HG03432 (cell line): ENCODE measurements around the gene NUDCD3.
A peak's percentile ranks its signal among the peaks of the same experiment; 100 is the strongest.

Experiments used
- ATAC-seq: cut with Tn5 transposase; IDR thresholded peaks from one replicate; pipeline ENCODE4 v1.9.1; 2021; ENCODE audit warnings: mild to moderate bottlenecking, moderate library complexity; ENCODE audit not compliant: unreplicated experiment

The NUDCD3 gene

DNA sequence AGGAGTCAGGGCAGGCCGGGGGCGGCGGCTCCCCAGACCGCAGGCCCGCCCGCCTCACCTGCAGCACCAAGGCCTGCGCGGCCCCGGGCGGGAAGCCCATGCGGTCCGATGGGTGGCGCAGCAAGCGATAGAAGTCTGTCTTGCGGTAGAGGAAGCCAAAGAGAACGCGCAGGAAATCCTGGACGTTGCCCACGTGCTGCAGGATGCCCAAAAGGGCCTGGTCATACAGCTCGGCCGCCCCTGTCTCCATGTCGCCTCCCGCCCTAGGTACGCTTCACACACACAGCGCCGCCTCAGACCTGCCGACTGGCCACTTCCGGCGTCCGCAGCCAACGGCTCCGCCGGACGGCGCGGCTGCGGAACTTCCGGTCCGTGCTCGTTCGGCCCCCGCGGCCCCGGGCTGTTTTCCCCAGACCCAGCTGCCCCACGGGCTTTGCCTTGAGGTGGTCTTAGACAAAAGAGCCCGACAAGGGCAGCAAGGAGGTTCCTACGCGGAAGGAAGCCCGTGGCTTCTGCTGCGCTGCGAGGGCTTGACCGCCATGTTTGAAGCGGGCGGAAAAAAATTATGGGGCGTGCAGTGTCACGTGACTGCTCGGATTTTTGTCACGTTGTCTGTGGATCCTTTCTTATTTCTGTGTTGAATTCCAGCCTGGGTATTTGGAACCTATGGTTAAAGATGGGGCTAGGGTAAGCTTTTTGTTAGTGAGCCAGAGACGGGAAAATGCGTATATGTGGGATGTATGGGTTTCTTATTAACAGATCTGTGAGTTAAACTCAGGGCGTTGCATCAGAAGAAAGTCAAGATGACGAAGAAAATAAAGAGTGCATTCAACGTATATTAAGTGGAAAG is at the start of gene NUDCD3:
Gene NUDCD3 (minus strand): TSS at position 308 of the 850 bp plus-strand sequence. CDS start 58 bp downstream, at position 250.
- ATAC-seq = peak; percentile 95

DNA sequence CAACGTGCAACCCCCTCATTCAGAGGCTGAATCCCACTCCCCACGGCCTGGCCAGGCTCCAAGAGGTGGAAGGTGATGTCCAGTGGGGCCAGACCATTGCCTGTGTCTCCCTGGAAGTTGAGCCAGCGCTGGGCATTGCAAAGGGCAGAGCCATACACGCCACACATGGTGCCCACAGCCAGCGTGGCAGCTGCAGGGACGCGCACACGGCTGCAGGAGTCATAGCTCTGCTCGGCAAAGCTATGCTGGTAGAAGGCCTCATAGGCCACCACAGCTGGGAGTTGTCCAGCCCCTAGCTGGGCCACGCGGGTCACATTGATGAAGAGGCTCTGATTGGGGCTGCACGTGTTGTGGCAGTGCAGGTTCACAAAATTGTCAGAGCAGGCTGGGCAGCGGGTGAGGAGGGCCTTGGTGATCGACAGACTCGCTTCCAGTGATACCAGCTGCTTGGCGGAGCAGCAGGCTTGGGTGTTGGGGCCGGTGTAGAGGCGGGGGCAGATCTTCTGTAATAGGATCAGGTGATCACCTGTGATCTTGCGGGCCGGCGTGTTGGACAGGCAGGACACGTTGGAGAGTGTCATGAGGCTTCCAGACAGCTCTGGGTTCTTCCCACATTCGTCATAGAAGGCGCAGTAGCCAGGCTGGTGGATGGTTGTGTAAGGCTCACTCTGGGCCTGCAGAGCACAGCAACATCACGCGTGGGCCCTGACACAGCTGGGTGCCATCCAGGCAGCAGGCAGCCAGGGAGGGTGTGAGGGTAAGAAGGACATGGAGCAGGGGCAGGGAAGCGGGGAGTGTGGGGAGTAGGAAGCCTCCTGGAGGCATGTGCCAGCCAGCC is 49.4 kb upstream of the NUDCD3 start:
- no peak for ATAC-seq

DNA sequence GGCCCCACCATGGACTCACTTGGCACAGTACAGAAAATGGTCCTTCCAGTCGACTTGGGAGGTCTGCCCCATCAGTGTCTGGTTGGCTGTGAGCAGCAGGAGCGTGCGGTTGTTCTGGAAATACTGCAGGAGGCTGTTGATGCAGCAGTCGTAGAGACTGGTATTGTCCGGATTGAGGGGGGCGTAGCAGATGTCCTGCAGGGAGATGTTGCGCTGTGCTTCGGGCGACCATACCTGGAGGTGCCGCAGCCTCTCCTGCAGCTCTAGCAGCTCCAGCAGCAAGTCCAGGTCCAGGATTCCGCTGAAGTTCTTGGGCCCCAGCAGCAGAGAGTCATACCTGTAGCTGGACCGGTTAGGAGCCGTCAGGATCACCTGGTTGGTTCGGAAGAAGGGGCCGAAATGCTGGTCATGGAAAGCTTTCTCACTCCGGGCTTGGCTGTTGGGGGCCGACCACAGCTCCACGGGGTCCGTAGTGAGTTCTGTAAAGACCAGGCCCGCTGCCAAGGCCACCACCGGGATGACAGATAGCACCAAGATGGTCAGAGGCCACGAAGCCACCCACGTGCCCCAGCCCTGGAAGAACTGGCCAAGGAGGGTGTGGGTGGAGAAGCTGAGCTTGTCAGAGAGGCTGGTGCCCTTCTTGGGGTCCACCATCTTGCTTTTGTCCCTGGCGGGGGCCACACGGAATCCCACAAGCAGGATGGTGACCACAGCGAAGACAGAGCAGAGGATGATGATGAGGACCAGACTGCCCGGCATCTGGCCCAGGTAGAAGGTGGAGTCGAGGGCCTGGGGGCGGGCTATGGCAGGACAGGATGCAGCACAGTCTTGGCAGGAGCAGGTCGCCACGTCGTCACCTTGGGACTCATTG is 48.6 kb upstream of the NUDCD3 start:
- no peak for ATAC-seq

DNA sequence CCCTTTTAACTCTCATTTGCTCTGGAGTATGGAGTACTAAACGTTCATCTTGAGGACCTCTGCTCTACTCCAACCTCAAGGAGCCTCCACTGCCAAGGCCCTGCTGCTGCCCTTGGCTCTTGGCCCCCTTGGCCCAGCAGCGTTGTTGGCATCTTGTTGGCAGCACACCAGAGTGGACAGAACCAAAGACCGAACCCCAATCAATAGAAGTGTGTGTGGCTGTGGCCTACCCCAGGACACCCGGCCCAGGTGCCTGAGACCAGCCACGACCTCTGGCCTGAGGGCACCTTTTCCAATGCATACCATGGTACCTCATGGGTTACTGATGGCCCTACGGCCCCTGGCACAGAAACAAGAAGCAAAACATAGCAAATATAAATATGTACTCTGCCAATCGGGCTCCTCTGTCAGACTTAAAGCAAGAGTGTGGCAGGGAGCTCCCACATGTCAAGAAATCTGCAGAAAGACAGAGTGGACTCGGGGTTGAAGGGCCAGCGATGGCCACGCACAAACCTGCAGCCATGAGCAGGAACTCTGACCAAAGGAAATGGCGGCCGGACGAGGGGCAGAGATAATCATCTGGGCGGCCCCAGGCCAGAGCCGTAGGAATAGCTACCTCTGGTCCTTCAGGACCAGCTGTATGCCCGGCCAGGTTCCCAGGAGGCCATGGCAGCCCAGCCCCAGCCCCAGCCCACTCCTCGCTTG is 47.8 kb upstream of the NUDCD3 start:
- no peak for ATAC-seq

DNA sequence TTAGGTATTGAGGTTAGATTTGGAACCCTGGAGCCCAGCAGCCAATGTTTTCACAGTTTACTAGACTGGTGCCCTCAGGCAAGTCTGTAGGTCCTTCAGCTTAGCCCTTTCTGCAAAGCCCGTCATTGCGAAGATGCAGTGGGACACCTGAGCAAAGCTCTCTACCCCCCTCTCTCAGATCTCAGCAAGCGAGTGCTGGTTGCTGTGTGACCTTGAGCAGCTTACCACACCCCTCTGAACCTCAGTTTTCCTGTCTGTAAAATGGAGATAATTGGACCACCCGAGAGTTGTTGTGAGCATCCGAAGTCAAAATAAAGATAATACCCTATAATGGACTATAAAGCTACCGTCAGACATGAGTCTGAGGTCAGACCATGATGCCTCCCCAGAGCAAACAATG is 47.0 kb upstream of the NUDCD3 start:
- no peak for ATAC-seq

DNA sequence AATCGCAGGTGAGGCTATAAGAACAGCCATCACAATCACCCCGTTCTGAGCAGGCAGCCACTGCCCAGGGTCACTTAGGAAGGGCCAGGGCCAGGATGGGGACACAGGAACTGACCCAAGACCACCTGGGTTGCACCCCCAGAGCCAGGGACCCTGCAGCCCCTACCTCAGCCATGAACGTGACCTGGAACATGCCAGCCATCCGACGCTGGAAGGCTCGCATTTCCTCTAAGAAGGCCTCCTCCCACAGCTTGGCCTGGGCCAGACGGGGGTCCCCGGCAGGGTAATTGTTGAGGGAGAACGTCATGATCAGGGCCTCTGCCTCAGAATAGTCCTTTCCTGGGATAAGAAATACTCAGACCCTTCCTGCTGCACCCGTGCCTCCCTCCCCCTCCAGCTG is 45.6 kb upstream of the NUDCD3 start:
- ATAC-seq = no peak

DNA sequence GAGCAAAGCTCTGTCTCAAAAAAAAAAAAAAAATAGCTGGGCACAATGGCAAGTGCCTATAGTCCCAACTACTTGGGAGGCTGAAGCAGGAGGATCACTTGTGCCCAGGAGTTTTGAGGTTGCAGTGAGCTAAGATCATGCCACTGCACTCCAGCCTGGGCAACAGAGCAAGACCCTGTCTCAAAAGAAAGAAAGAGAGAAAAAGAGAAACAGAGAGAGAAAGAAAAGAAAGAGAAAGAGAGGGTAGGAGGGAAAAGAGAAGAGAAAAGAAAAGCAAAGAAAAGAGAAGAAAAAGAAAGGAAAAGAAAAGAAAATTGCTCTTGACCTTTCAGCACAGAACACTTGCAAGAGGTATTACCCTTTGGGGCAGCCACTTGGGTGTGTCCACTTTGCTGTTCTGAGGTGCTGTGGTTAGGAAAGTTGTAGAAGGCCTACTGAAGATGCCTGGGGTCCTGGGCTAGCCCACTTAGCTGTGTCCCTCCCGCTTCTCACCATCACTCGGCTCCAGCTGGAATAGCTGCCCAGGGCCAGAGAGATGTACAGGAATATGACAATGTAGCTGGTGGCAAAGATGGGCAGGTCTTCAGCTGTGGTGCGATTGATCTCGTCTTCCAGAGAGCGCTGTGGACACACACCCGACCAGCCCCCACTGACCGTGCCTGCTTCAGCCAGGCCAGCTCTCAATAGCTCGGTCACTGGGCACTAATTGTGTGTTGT is 45.0 kb upstream of the NUDCD3 start:
- ATAC-seq = no peak

DNA sequence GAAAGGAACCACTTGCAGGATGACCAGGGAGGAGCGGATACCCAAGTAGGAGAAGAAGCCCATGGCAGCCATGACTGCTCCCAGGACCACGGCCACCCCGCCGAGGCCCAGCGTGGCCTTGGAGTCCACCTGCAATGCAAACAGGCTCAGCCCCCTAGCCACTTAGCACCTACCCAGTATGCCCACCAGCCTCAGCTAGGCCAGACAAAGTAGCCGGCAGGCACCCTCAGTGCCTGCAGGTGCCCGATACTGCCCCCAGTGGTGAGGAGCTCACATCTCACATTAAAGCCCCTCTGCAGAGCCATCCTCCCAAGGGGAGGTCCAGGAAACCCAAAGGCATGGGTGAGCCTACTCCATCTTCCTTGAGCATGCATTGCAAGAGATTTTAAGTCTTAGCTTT is 44.0 kb upstream of the NUDCD3 start:
- no peak for ATAC-seq

DNA sequence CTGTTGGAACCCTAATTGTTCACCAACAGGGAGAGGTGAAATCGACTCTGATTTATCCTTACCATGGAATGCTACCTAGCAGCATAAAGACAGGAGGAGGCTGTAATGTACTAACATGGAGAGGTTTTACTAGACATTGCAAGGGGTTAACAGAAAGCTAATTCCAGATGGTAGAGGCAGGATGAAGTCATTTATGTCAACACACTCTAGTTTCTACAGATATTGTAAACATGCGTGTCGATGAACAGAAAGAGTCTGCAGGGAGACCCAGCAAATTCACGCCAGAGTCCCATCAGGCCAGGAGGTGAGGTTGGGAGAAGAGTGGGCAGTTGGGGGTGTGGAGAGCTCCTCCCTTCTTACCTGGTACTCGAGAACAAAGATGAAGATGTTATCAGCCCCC is 43.6 kb upstream of the NUDCD3 start:
- ATAC-seq = no peak

DNA sequence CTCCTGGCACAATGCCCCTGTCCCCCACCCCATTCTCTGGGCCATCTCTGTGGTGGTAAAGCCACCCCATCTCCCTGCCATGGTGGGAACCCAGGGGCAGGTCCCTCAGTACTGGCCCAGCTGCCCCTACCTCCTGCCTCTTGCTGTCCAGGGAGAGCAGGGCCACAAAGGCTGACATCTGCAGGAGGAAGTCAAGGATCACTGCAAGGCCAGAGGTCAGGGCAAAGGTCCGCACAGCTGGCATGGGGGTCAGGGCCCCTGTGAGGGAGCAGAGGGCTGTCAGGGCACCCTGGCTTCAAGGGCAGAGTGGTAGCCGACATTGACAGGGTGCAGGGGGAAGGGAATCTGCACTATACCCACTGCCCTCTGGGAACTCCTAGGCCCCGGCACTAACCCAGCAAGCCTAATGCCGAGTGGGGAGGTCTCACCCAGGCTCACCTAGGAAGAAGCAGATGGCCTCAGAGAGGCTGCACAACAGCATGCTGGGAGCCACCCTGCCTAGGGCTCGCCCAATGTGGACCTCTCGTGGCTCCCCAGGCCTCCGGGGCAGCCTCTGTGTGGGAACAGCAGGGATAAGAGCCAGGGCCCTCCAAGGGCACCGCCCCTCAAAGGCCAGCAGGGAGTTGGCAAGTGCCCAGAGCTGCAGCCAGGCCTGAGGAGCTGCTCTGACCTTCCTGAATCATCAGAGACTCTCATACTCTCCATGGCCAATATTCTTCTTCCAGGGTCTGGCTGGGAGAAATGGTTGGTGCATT is 43.0 kb upstream of the NUDCD3 start:
- no peak for ATAC-seq

DNA sequence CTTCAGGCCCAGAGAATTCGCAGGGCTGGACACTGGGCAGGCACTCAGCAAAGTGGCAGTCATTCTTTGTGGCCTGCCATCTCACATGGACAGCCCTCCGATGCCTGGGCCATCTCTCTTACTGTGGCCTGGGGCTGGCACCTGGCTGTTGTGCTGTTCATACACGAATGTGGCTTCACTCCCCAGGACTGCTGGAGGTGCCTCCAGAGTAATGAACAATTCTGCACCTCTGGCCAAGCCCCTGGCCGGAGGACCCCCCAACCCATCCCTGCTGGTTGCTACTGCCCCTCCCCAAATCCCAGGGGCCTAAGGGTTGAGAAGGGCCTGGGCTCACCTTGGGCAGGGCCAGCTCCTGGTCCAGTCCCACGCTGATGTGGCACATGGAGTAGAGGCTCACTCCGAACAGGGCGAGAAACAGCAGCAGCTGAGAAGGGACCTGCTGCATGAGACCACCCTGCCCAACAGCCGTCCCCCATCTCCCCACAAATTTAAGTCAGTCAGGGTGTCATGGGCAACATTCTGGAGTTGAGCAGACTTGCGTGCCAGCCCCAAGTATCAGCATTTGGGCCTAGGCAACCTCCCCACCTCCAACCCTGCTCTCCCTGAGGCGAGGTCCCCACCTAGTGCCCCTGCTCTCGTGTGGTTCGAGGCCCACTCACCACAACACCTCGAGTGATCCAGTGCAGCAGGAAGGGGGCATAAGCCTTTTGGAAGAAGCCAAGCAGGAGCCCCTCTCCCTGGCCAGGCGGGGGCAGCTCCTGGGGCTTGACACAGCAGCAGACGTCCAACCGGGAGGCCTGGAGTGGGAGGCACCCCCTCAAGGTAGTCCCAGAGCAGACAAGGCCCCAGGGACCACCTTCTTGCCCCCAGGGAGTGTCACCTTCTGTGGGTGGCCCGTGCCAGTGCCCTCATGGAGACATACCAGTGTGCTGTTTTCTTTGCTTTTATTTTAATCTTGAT is 41.2 kb upstream of the NUDCD3 start:
- no peak for ATAC-seq

DNA sequence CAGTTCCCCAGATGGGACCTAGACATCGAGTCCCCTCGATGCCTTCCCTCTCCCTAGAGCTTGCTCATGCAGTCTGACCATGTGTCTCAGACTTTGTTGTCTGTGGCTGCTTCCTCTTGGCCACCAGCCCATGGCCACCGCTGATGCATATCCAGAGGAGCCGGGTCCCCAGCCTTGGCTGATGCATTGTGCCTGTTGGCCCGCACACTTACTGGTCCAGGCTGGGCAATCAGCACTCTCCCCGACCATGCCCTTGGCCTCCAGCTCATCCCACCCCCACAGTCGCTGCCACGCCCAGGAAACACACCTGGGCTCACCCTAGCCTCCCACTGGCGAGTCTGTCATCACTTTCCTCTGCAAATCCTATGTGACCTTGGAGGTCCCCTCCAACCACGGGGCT is 40.5 kb upstream of the NUDCD3 start:
- no peak for ATAC-seq

DNA sequence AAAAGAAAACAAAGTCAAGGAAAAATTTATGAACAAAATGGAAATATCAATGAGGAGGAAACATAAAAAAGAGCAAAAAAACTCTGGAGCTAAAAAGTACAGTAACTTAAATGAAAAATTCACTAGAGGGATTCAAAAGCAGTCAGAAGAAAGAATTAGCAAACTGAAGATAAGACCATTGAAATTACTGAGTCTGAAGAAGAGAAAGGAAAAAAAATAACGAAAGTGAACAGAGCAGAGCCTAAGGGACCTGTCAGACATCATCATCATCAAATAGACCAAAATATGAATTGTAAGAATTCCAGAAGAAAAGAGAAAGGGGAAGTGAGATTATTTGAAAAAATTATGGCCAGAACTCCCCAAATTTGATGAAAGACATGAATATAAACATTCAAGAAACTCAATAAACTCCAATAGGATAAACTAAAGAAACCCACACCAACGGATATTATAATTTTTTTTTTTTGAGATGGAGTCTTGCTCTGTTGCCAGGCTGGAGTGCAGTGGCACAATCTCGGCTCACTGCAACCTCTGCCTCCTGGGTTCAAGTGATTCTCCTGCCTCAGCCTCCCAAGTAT is 34.4 kb upstream of the NUDCD3 start:
- ATAC-seq = no peak

DNA sequence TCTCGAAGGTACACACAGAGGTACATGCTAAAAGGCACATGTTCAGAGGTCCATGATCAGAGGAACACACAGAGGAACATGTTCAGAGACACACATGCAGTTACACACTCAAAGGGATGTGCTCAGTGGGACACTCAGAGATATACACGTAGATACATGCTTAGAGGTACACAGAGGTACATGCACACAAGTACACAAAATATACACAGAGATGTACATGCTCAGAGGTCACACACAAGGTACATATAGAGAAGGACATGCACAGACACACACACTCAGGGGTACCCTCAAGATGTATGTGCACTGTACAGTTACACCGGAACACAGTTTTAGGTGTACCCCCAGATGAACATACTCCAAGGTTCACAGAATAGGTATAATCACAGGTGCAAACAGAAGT is 31.9 kb upstream of the NUDCD3 start:
- ATAC-seq = no peak

DNA sequence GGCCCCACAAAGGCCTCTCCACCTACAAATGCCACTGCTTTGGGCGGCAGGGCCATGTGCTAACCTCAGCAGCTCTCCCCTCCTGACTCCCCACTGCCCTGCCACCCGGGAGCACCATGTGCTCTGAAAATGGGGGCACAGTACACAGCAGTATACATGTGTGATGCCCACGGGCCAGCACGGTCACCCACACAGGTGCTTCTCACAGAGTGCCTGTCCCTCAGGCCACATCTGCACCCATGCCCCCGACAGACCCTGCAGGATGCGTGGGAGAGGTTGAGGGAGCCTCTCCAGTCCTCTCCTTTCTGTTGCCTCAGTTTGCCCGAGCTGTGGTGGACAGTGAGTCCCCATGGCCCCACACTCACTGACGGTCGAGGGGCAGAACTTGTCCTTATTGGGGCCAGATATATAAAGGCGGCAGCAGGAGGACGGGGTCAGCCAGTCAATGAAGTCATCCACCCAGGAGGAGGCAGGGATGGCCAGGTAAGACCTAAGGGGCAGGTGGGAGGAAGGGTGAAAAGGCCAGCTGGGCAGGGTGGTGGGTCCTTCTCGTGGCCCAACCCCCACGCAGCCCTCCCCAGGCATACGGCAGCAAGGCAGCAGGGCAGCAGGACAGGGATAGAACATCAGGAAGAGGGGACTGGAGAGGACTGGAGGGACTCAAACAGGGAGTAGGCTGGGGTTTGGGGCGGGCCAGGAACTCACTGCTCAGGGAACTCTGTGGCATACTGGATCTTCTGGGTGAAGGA is 31.1 kb upstream of the NUDCD3 start:
- ATAC-seq = no peak

DNA sequence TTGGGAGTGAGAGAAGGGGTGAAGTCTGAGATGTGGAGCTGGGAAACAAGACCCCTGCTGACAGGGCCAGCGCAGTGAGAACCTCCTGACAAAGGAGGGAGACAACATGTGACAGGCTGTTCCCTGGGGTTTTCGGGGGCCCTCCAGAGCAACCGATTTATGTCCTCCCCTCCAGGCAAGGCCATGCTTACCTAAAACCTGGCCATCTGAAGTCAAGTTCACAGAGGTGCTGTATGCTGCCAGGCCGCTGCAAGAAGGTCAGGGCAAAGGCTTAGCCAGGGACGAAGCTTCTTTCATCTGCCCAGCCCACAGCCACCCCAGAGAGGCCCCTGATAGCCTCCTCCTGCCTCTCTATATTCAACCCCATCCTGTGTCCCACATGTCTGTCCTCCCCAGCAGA is 30.1 kb upstream of the NUDCD3 start:
- ATAC-seq = no peak

DNA sequence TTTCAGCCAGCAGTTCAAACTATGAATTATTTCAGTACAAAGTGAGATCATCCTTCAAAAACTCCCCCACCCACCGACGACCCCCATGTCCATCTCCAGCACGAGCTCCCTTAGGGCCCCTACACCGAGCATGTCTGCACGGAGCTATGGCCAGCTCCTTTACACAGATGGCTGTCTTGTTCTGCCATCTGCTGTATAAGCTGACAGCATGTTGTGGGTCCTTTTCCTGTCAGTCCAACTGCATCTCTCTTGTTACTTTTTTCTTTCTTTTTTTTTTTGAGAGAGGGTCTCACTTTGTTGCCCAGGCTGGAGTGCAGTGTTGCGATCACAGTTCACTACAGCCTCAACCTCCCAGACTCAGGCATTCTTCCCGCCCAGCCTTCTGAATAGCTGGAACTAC is 29.1 kb upstream of the NUDCD3 start:
- no peak for ATAC-seq
